ENCODE data around the gene CORIN.

CORIN gene

DNA sequence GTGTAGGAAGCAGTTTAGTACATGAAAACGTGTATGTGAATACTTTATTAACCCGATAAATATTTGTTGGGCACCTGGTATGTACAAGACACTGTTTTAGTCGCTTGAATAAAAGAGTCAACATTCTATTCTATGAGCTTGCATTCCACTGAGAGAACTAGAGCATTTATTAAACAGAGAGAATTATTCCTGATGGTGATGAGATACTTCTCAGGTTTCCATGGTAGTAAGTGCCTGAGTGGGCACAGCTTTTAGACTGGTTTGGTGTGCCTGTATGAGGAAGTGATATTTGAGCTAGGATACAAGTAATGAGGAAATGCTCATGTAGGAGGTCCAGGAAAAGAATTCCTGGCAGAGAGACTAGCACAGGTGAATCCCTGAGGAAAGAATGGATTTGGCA lies 258.6 kb downstream of the CORIN start:
- H3K9me2 ChIP-seq (replicated peaks; ENCODE audit: low read depth, low read length), result no peaks in the 10 kb centered on the region
- H3K4me3 ChIP-seq (ENCODE audit: low read length, poor library complexity, severe bottlenecking), result no peak overlapping the region
- no peaks in the 10 kb centered on the region for H3K9me3 ChIP-seq (ENCODE audit: insufficient read depth, low read depth, low read length)
- H4K20me1 ChIP-seq (ENCODE audit: insufficient read depth, low read length, poor library complexity, severe bottlenecking), result no peaks in the 10 kb centered on the region
- H3K27me3 ChIP-seq (ENCODE audit: insufficient read depth, low read length, poor library complexity, severe bottlenecking), result no peaks in the 10 kb centered on the region
- H3K79me2 ChIP-seq (ENCODE audit: insufficient read depth, low read length), result no peaks in the 10 kb centered on the region
- H2AFZ ChIP-seq (ENCODE audit: low read length), result no peak overlapping the region
- no peaks in the 10 kb centered on the region for H3K36me3 ChIP-seq (ENCODE audit: insufficient read depth, low read length)
- H3K9ac ChIP-seq (ENCODE audit: low read depth, low read length, poor library complexity, severe bottlenecking), result no peak overlapping the region
- no peak overlapping the region for H3K4me2 ChIP-seq (ENCODE audit: low read depth, low read length, poor library complexity, severe bottlenecking)
- TF ChIP-seq, protein P1, sequence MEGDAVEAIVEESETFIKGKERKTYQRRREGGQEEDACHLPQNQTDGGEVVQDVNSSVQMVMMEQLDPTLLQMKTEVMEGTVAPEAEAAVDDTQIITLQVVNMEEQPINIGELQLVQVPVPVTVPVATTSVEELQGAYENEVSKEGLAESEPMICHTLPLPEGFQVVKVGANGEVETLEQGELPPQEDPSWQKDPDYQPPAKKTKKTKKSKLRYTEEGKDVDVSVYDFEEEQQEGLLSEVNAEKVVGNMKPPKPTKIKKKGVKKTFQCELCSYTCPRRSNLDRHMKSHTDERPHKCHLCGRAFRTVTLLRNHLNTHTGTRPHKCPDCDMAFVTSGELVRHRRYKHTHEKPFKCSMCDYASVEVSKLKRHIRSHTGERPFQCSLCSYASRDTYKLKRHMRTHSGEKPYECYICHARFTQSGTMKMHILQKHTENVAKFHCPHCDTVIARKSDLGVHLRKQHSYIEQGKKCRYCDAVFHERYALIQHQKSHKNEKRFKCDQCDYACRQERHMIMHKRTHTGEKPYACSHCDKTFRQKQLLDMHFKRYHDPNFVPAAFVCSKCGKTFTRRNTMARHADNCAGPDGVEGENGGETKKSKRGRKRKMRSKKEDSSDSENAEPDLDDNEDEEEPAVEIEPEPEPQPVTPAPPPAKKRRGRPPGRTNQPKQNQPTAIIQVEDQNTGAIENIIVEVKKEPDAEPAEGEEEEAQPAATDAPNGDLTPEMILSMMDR (conservative IDR thresholded peaks at IDR 0.05; ENCODE audit: low read length), result no peak
- no peak for TF ChIP-seq EZH2phosphoT487 (IDR thresholded peaks at IDR 0.05; ENCODE audit: borderline replicate concordance)
- H3F3A ChIP-seq (ENCODE audit: low read depth), result no peaks in the 10 kb centered on the region
- no peaks in the 10 kb centered on the region for H3K4me1 ChIP-seq (ENCODE audit: insufficient read depth, low read length, poor library complexity, severe bottlenecking)

DNA sequence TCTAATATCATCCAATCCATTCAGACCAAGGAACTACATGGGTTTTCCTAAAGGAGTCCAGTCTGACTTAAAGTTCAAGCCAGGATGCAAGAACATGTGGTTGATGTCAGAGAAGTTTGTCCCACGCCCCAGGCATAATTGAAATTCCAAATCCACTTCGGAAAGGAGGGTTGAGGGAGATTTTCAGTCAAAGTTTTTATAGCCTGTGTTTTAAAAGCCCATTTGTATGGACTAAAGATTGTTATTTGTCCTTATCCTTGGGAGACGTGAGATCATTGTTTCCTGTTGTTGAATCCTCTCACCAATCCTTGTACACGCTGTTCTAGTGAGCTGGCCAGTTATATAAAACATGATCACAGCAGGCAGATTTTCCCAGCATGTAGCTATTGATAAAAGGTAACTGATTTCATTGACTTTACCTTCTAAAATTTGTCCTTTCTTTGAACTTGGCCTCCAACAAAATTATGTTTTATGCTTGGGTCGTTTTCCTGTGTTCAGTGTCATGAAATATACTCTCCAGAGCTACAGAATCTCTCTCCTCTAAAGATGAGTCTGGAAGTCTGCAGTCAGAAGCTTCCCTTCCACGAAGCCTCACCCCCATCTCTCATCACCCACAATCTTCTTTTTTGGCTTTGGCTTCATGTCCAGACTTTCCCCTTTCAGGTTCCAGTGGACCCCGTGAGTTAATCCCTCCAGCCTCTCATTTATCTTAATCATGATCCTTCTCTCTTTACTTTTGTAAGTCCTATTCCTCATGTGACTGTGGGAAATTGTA lies 259.9 kb downstream of the CORIN start:
- Histone ChIP-seq H3K9me2 (replicated peaks; ENCODE audit: low read depth, low read length) (no peaks in the 10 kb centered on the region), H4K20me1 (ENCODE audit: insufficient read depth, low read length, poor library complexity, severe bottlenecking) (no peaks in the 10 kb centered on the region), H3K4me3 (ENCODE audit: low read length, poor library complexity, severe bottlenecking) (no peak overlapping the region), H3K9me3 (ENCODE audit: insufficient read depth, low read depth, low read length) (no peaks in the 10 kb centered on the region), H3K9ac (ENCODE audit: low read depth, low read length, poor library complexity, severe bottlenecking) (no peak overlapping the region), H3K36me3 (ENCODE audit: insufficient read depth, low read length) (no peaks in the 10 kb centered on the region), H3K4me1 (ENCODE audit: insufficient read depth, low read length, poor library complexity, severe bottlenecking) (no peaks in the 10 kb centered on the region), H3F3A (ENCODE audit: low read depth) (no peaks in the 10 kb centered on the region), H2AFZ (ENCODE audit: low read length) (no peak overlapping the region), H3K4me2 (ENCODE audit: low read depth, low read length, poor library complexity, severe bottlenecking) (no peak overlapping the region), H3K27me3 (ENCODE audit: insufficient read depth, low read length, poor library complexity, severe bottlenecking) (no peaks in the 10 kb centered on the region), H3K79me2 (ENCODE audit: insufficient read depth, low read length) (no peaks in the 10 kb centered on the region)
- TF ChIP-seq, protein P1 (conservative IDR thresholded peaks at IDR 0.05; ENCODE audit: low read length), result no peak
- no peak for TF ChIP-seq EZH2phosphoT487 (IDR thresholded peaks at IDR 0.05; ENCODE audit: borderline replicate concordance)

- Histone ChIP-seq H4K20me1 (ENCODE audit: insufficient read depth, low read length, poor library complexity, severe bottlenecking) (no peaks in the 10 kb centered on the region), H3K4me3 (ENCODE audit: low read length, poor library complexity, severe bottlenecking) (no peak overlapping the region), H3K27me3 (ENCODE audit: insufficient read depth, low read length, poor library complexity, severe bottlenecking) (no peaks in the 10 kb centered on the region), H3K36me3 (ENCODE audit: insufficient read depth, low read length) (no peaks in the 10 kb centered on the region), H3K9ac (ENCODE audit: low read depth, low read length, poor library complexity, severe bottlenecking) (no peak overlapping the region), H3K4me1 (ENCODE audit: insufficient read depth, low read length, poor library complexity, severe bottlenecking) (peaks cover 7% of the 10 kb centered on the region), H3K4me2 (ENCODE audit: low read depth, low read length, poor library complexity, severe bottlenecking) (no peak overlapping the region), H3F3A (ENCODE audit: low read depth) (no peaks in the 10 kb centered on the region), H2AFZ (ENCODE audit: low read length) (no peak overlapping the region), H3K9me3 (ENCODE audit: insufficient read depth, low read depth, low read length) (no peaks in the 10 kb centered on the region), H3K79me2 (ENCODE audit: insufficient read depth, low read length) (no peaks in the 10 kb centered on the region), H3K9me2 (replicated peaks; ENCODE audit: low read depth, low read length) (no peaks in the 10 kb centered on the region)
- no peak for TF ChIP-seq EZH2phosphoT487 (IDR thresholded peaks at IDR 0.05; ENCODE audit: borderline replicate concordance)
- TF ChIP-seq, protein P1 (conservative IDR thresholded peaks at IDR 0.05; ENCODE audit: low read length), result no peak
Measured at GRCh38 chr4:47572981-47573380, 264.9 kb downstream of the CORIN start.

Data from Loucy (cell line).